HepG2 (cell line): ENCODE measurements around the gene TOM1L2. TPM values are rescaled to one million over a fixed set of nuclear protein-coding genes. Genes with fewer than 3 reads are reported as not detected.

Experiments used
- ATAC-seq: fragments of 200-7000 bp; cut with Tn5 transposase; 3 replicates; pipeline ENCODE4 v1.9.1; 2020; ENCODE audit warnings: mild to moderate bottlenecking, moderate library complexity
- BruUV-seq: library from RNA; stranded (reverse); fragments of 400-500 nt; replicated peaks from 2 replicates; lab custom pipeline; 2021; lab: Mats Ljungman, UMichigan
- CTCF ChIA-PET: fragments of 300-600 bp; formaldehyde crosslinking; extraction: SDS; loops from one replicate; lab custom pipeline; 2021; ENCODE audit warnings: low total read pairs, inconsistent platforms, low intra/inter-chr PET ratio; lab: Yijun Ruan, JAX
- POLR2A ChIA-PET: fragments of 350-600 bp; sonication (Branson Sonifier 250); formaldehyde crosslinking; loops from one replicate; lab custom pipeline; 2020; ENCODE audit warnings: antibody characterized with exemption, inconsistent platforms; lab: Yijun Ruan, JAX
- DNase-seq: peaks from one replicate; pipeline ENCODE4 v3.0.0-alpha.2; 2015; ENCODE audit warnings: low spot score
- FAIRE-seq: peaks from 3 replicates; lab custom pipeline; 2011; peaks lifted over from hg19 to GRCh38; lab: Jason Lieb, UNC
- H2AFZ ChIP-seq: one replicate; pipeline ENCODE4 v1.6.1; 2011; ENCODE audit warnings: low read length, inconsistent platforms
- H3K27ac ChIP-seq: fragments of 300-600 bp; 3 replicates; pipeline ENCODE4 v1.8.0; 2011; ENCODE audit warnings: mixed run types, mild to moderate bottlenecking, mixed read lengths, low read length, inconsistent platforms; ENCODE audit not compliant: insufficient read depth; ENCODE audit errors: extremely low read length
- H3K27me3 ChIP-seq, 2 experiments: fragments of 200-600 bp in 1 of 2; 2 replicates in 1 of 2; 3 replicates in 1 of 2; pipeline versions ENCODE4 v1.6.0 to v1.8.0; 2011; ENCODE audit warnings: low read length in 2 of 2, mild to moderate bottlenecking in 2 of 2, moderate library complexity in 2 of 2, inconsistent platforms in 1 of 2; ENCODE audit not compliant: insufficient read depth in 2 of 2, control insufficient read depth in 1 of 2
- H3K36me3 ChIP-seq, 2 experiments: fragments of 200-600 bp in 1 of 2; replicated peaks in 1 of 2; 2 replicates in 1 of 2; 3 replicates in 1 of 2; pipeline versions ENCODE4 v1.5.1 to v1.8.0; 2011; ENCODE audit warnings: low read length in 2 of 2, inconsistent platforms in 1 of 2; ENCODE audit not compliant: insufficient read depth in 2 of 2, control insufficient read depth in 1 of 2
- H3K4me1 ChIP-seq: 2 replicates; pipeline ENCODE4 v1.5.1; 2012; ENCODE audit warnings: low read length, inconsistent platforms; ENCODE audit not compliant: insufficient read depth
- H3K4me2 ChIP-seq: 2 replicates; pipeline ENCODE4 v1.6.0; 2011; ENCODE audit warnings: low read depth, low read length, inconsistent platforms
- H3K4me3 ChIP-seq, 3 experiments: fragments of 200-600 bp in 1 of 3; sonication (generic), shearing (Covaris generic) in 1 of 3; replicated peaks in 1 of 3; 2 replicates each; pipeline ENCODE4 v1.5.1; 2011 to 2016; ENCODE audit warnings: low read length in 3 of 3, inconsistent platforms in 2 of 3, low read depth in 2 of 3, mild to moderate bottlenecking in 2 of 3, control low read depth in 1 of 3, mixed read lengths in 1 of 3; ENCODE audit not compliant: insufficient read depth in 1 of 3
- H3K79me2 ChIP-seq: one replicate; pipeline ENCODE4 v1.6.1; 2011; ENCODE audit warnings: low read length, inconsistent platforms; ENCODE audit not compliant: insufficient read depth
- H3K9ac ChIP-seq: 2 replicates; pipeline ENCODE4 v1.6.0; 2011; ENCODE audit warnings: mild to moderate bottlenecking, low read depth, low read length, inconsistent platforms; ENCODE audit not compliant: insufficient read depth
- H3K9me3 ChIP-seq: 2 replicates; pipeline ENCODE4 v1.5.1; 2012; ENCODE audit warnings: mild to moderate bottlenecking, low read length
- H4K20me1 ChIP-seq: 2 replicates; pipeline ENCODE4 v1.6.0; 2011; ENCODE audit warnings: inconsistent platforms, mild to moderate bottlenecking, low read length, moderate library complexity; ENCODE audit not compliant: insufficient read depth
- ARNT2 ChIP-seq: sonication (generic); formaldehyde crosslinking; IDR thresholded peaks from 2 replicates; pipeline ENCODE4 v1.8.0; 2022; ENCODE audit warnings: mild to moderate bottlenecking, low read depth, missing genetic modification reagents, moderate library complexity
- CSRNP2 ChIP-seq: sonication (generic); formaldehyde crosslinking; conservative IDR thresholded peaks from 2 replicates; pipeline ENCODE4 v1.8.0; 2022; ENCODE audit warnings: low read depth, missing genetic modification reagents
- DNMT1 ChIP-seq: sonication (generic); formaldehyde crosslinking; IDR thresholded peaks from 2 replicates; pipeline ENCODE4 v1.5.1; 2020; ENCODE audit warnings: mild to moderate bottlenecking, missing genetic modification reagents
- FOXO4 ChIP-seq: sonication (generic); formaldehyde crosslinking; conservative IDR thresholded peaks from 2 replicates; pipeline ENCODE4 v1.8.1; 2023; ENCODE audit warnings: missing genetic modification reagents
- GATAD1 ChIP-seq: IDR thresholded peaks from 2 replicates; pipeline ENCODE4 v1.6.1; 2016; ENCODE audit warnings: missing genetic modification reagents, missing compliant biosample characterization
- HIC2 ChIP-seq: sonication (generic); formaldehyde crosslinking; IDR thresholded peaks from 2 replicates; pipeline ENCODE4 v1.9.0; 2022; ENCODE audit warnings: low read depth, missing genetic modification reagents
- MYC ChIP-seq: sonication (generic); formaldehyde crosslinking; IDR thresholded peaks from 2 replicates; pipeline ENCODE4 v1.9.0; 2021; ENCODE audit warnings: missing genetic modification reagents, borderline replicate concordance
- NFRKB ChIP-seq: fragments of 450-650 bp; IDR thresholded peaks from 2 replicates; pipeline ENCODE4 v1.6.1; 2017
- NR2F1 ChIP-seq, 2 experiments: fragments of 450-650 bp in 1 of 2; formaldehyde crosslinking in 1 of 2; IDR thresholded peaks; 2 replicates each; pipeline versions ENCODE4 v1.5.0 to v1.6.1; 2016 to 2020; ENCODE audit warnings: mild to moderate bottlenecking in 1 of 2, missing compliant biosample characterization in 1 of 2, missing genetic modification reagents in 1 of 2, moderate library complexity in 1 of 2
- PHF5A ChIP-seq: IDR thresholded peaks from one replicate; pipeline ENCODE4 v1.6.1; 2018; ENCODE audit warnings: low read depth, missing genetic modification reagents; ENCODE audit not compliant: unreplicated experiment
- PHF8 ChIP-seq: sonication (generic); formaldehyde crosslinking; IDR thresholded peaks from 2 replicates; pipeline ENCODE4 v1.5.0; 2020; ENCODE audit warnings: missing genetic modification reagents
- POLR2AphosphoS5 ChIP-seq: IDR thresholded peaks from 2 replicates; pipeline ENCODE4 v1.6.1; 2012; ENCODE audit warnings: low read depth, low read length
- TCF7 ChIP-seq: sonication (generic); IDR thresholded peaks from 2 replicates; pipeline ENCODE4 v1.6.1; 2016; ENCODE audit warnings: antibody characterized with exemption, low read depth
- TP53 ChIP-seq: sonication (generic); formaldehyde crosslinking; conservative IDR thresholded peaks from 2 replicates; pipeline ENCODE4 v1.4.0; 2020; ENCODE audit warnings: missing genetic modification reagents
- ZNF296 ChIP-seq: sonication (generic); formaldehyde crosslinking; conservative IDR thresholded peaks from 2 replicates; pipeline ENCODE4 v1.5.0; 2020; ENCODE audit warnings: mild to moderate bottlenecking, missing genetic modification reagents
- ZNF333 ChIP-seq: sonication (generic); formaldehyde crosslinking; IDR thresholded peaks from 2 replicates; pipeline ENCODE4 v1.4.0; 2020; ENCODE audit warnings: mild to moderate bottlenecking, missing genetic modification reagents, borderline replicate concordance
- ZNF451 ChIP-seq: sonication (generic); formaldehyde crosslinking; IDR thresholded peaks from 2 replicates; pipeline ENCODE4 v1.5.0; 2020; ENCODE audit warnings: mild to moderate bottlenecking, missing genetic modification reagents
- ZNF496 ChIP-seq: sonication (generic); formaldehyde crosslinking; IDR thresholded peaks from 2 replicates; pipeline ENCODE4 v1.8.1; 2023; ENCODE audit warnings: mild to moderate bottlenecking, moderate library complexity, missing genetic modification reagents; ENCODE audit not compliant: insufficient replicate concordance
- ZNF510 ChIP-seq: sonication (generic); formaldehyde crosslinking; IDR thresholded peaks from 2 replicates; pipeline ENCODE4 v1.4.0; 2020; ENCODE audit warnings: low read depth, mild to moderate bottlenecking, missing genetic modification reagents
- WGBS: methylation state at CpG from one replicate; pipeline ENCODE4 v1.1.6; 2017; ENCODE audit warnings: low lambda C conversion rate; 5-methylcytosine and 5-hydroxymethylcytosine counted together
- in situ Hi-C: cut with HindIII; loops from 2 replicates; pipeline ENCODE4 v1.10.0; 2017; ENCODE audit warnings: low pct_unique_long_range_greater_than_20kb; ENCODE audit not compliant: extremely low pct_ligation_motif_present
- intact Hi-C: fragments of 100-400 bp; cut with micrococcal nuclease; formaldehyde crosslinking; loops from one replicate; pipeline ENCODE4 v1.10.0; 2022; ENCODE audit not compliant: unreplicated experiment
- polyA plus RNA-seq, 8 experiments: library from polyadenylated mRNA; depleted of rRNA in 3 of 8; stranded (reverse) in 7 of 8; unstranded in 1 of 8; fragments of >200 nt; fragmentation: Illumina TruSeq in 4 of 8; extraction: Trizol in 4 of 8; gene quantifications; 2 replicates each; pipeline versions ENCODE4 v1.2.1 to v1.2.3, GENCODE V29; 2011 to 2016; ENCODE audit warnings: low read depth in 4 of 8, missing spikeins in 1 of 8, mixed read lengths in 1 of 8; ENCODE audit not compliant: insufficient read depth in 1 of 8
- total RNA-seq, 5 experiments: library from RNA; depleted of rRNA; stranded (reverse); fragments of >200 nt; fragmentation: Illumina TruSeq; extraction: Trizol; gene quantifications; 2 replicates each; pipeline ENCODE4 v1.2.3, GENCODE V29; 2016; ENCODE audit warnings: low read depth in 1 of 5

The TOM1L2 gene
- total and polyA plus RNA-seq, 2 of the 13 experiments (the other 11 are each of a cell fraction or from before 2014, with no cell fraction given), result 4.7 to 7.4 TPM

GRCh38 chr17:17972126-17972951, at the start of gene TOM1L2, which contains the start of gene DRC3 (continued):
- TF ChIP-seq HIC2 (CRISPR knock-in tag), result peak; percentile 12; the same call in 1 of the 2 replicates
- TF ChIP-seq GATAD1 (CRISPR knock-in tag), result peak; percentile 54; the same call in 1 of the 2 replicates
- TF ChIP-seq ZNF451 (CRISPR knock-in tag), result 0 out of 2 replicates have a peak, but pooled peaks have one; percentile 60
- no peak for TF ChIP-seq ZNF510 (CRISPR knock-in tag)
- TF ChIP-seq NR2F1 (CRISPR knock-in tag; IDR thresholded peaks at IDR 0.05), result peak in 1 of 2 experiments; percentile 51; a peak in 1 of 4 replicates
- TF ChIP-seq POLR2AphosphoS5, result peak; percentile 67

GRCh38 chr17:18021372-18021771, 49.2 kb upstream of the TOM1L2 start:
- H4K20me1 ChIP-seq, result no peaks in the 10 kb centered on the region
- no peaks in the 10 kb centered on the region for H3K27me3 ChIP-seq
- CTCF ChIA-PET, result no interaction called here
- H3K36me3 ChIP-seq, result peaks cover 10 to 11% of the 10 kb centered on the region in 2 experiments; a peak in 4 of 5 replicates
- WGBS, result 93% methylated on average over 5 of the region's 5 CpGs
- POLR2A ChIA-PET, result no interaction called here
- no peak overlapping the region for H2AFZ ChIP-seq
- no TSS peak for BruUV-seq
- no peaks in the 10 kb centered on the region for H3K9me3 ChIP-seq
- no peak overlapping the region for H3K4me3 ChIP-seq
- H3K27ac ChIP-seq, result no peak overlapping the region
- FAIRE-seq, result no peak
- peaks cover 30% of the 10 kb centered on the region for H3K4me1 ChIP-seq
- H3K9ac ChIP-seq, result no peak overlapping the region
- in situ Hi-C loops, result loop anchor here (25.0 kb wide), 1 partner anchor 91 kb away; the partner anchor contains the start of gene MYO15A
- no peak overlapping the region for H3K4me2 ChIP-seq
- no peaks in the 10 kb centered on the region for H3K79me2 ChIP-seq
- intact Hi-C loops, result no loop called here
- no peak for ATAC-seq
- no peak for DNase-seq
- no peak for TF ChIP-seq FOXO4 (CRISPR knock-in tag)
- TF ChIP-seq PHF8, result no peak
- no peak for TF ChIP-seq ARNT2
- no peak for TF ChIP-seq ZNF496 (CRISPR knock-in tag)
- TF ChIP-seq TP53, result no peak
- no peak for TF ChIP-seq TCF7
- TF ChIP-seq PHF5A (CRISPR knock-in tag), result no peak
- no peak for TF ChIP-seq NFRKB
- TF ChIP-seq ZNF296 (CRISPR knock-in tag), result no peak
- TF ChIP-seq ZNF333 (CRISPR knock-in tag), result no peak
- no peak for TF ChIP-seq MYC (CRISPR knock-in tag)
- no peak for TF ChIP-seq CSRNP2 (CRISPR knock-in tag)
- TF ChIP-seq DNMT1 (CRISPR knock-in tag), result no peak
